T-helper 17 cell (primary cell): Measurements from ENCODE around the gene MTURN. TPM values are rescaled to one million over a fixed set of nuclear protein-coding genes. Genes with fewer than 3 reads are reported as not detected.

Experiments
- ATAC-seq: fragments of 150-1000 bp; cut with Tn5 transposase; 2 replicates; pipeline ENCODE4 v1.10.0; 2021; ENCODE audit warnings: mild to moderate bottlenecking, moderate library complexity
- DNase-seq, 3 donors: peaks; one replicate each; pipeline versions ENCODE4 v3.0.0 to v3.0.0-alpha.2; 2020 to 2021
- H3K9me3 ChIP-seq: one replicate; pipeline ENCODE4 v1.7.0; 2013; ENCODE audit warnings: low read length, mild to moderate bottlenecking; ENCODE audit not compliant: control insufficient read depth, poor library complexity, severe bottlenecking
- H3K27ac Mint-ChIP-seq: one replicate; pipeline ENCODE4 v1.8.0; 2022; ENCODE audit warnings: mild to moderate bottlenecking, moderate library complexity, mixed read lengths
- H3K27me3 Mint-ChIP-seq: one replicate; pipeline ENCODE4 v1.8.0; 2022; ENCODE audit warnings: mixed read lengths
- H3K36me3 Mint-ChIP-seq: one replicate; pipeline ENCODE4 v1.8.0; 2022; ENCODE audit warnings: low read depth, mixed read lengths
- H3K4me1 Mint-ChIP-seq: one replicate; pipeline ENCODE4 v1.8.0; 2022; ENCODE audit warnings: mild to moderate bottlenecking, mixed read lengths
- H3K4me3 Mint-ChIP-seq: one replicate; pipeline ENCODE4 v1.8.0; 2022; ENCODE audit warnings: mild to moderate bottlenecking, moderate library complexity, mixed read lengths
- total RNA-seq, 4 donors: library from RNA in 2 of 4; stranded (reverse) in 2 of 4; gene quantifications; one replicate each; pipeline ENCODE4 v1.2.3 and lab custom pipeline; 2022 to 2026

Gene MTURN
- total RNA-seq, 2 donors from 2014 or later: 25.1 to 91.0 TPM

DNA sequence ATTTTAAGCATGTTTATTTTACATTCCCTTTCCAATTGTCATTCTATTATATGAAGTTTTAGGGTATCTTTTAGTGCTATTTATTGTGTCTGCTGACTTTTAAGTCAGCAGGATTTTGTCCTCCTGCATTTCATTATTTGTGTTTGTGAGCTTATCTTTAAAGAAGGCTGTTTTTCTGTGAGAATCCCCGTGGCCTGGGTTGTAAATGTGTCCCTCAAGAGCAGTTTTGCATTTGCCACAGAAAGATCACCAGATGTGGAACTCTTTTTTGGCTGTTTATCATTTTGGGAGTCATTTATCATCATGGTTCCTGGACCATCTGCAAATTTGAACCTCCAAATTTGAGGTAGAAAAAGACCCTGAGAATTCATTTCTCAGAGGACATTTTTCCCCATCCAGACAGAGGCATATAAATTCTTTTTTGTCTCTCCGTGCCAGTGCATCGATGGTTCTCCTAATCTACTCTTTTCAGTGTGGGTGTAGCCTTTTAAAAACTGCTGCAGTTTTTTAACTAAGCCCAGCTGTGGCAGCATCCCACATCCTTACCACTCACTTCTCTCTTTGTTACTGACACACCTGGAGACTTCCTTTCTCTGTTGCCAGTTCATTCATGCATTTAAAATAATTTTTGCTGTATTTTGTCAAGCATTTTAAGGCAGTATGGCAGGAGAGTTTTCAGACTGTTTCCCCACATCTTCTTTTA, 20.1 kb upstream of the MTURN start:
- H3K4me1 Mint-ChIP-seq: peaks cover 2% of the 10 kb centered on the region
- ATAC-seq (no peak), DNase-seq (no peak)
- H3K27ac Mint-ChIP-seq: peak overlapping the region; percentile 22
- H3K4me3 Mint-ChIP-seq: no peak overlapping the region
- no peaks in the 10 kb centered on the region for H3K27me3 Mint-ChIP-seq
- H3K36me3 Mint-ChIP-seq: no peaks in the 10 kb centered on the region
- H3K9me3 ChIP-seq: no peaks in the 10 kb centered on the region

DNA sequence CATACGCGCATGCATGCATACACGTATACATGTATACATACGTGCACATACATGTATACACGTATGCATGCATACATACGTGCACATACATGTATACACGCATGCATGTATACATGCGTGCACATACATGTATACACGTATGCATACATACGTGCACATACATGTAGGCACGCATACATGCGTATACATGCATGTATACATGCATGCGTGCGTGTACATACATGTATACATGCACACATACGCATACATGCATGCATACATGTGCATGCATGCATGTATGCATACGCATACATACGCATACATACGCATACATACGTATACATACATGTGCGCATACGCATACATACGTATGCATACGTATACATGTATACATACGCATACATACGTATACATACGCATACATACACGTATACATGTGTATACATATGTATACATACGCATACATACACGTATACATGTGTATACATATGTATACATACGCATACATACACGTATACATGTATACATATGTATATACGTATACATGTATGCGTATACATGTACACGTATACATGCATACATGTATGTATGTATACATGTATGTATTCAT, 19.0 kb upstream of the MTURN start:
- no peaks in the 10 kb centered on the region for H3K36me3 Mint-ChIP-seq
- ATAC-seq: no peak

GRCh38 chr7:30116771-30117170, 18.0 kb upstream of the MTURN start:
- Mint-ChIP-seq H3K36me3 (no peaks in the 10 kb centered on the region), H3K27ac (no peak overlapping the region), H3K4me3 (no peak overlapping the region), H3K27me3 (no peaks in the 10 kb centered on the region), H3K4me1 (peaks cover 2% of the 10 kb centered on the region)
- ATAC-seq: no peak
- DNase-seq: no peak
- H3K9me3 ChIP-seq: no peaks in the 10 kb centered on the region

More for the DNA sequence above, 19.0 kb upstream of the MTURN start:
- no peaks in the 10 kb centered on the region for H3K9me3 ChIP-seq
- DNase-seq: no peak
- H3K4me1 Mint-ChIP-seq: peaks cover 2% of the 10 kb centered on the region
- H3K4me3 Mint-ChIP-seq: no peak overlapping the region
- H3K27ac Mint-ChIP-seq: no peak overlapping the region
- no peaks in the 10 kb centered on the region for H3K27me3 Mint-ChIP-seq

DNA sequence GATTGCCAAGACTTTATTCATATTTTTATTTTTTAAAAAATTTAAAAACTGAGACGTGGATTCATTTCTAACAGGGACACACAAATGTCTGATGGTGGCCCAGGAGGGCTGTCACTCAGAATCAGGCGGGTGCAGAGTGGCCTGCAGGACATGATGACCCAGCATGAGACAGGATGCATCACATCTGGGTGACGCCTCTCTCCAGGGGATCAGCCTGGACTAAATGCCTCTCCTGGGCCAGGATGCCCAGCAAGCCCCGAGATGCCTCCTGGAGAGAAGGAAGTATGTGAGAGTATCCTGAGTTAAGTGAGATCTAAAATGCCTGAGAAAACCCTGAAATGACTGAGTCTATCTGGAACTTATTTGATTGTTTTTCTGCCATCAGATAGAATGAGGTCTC, 16.9 kb upstream of the MTURN start:
- H3K4me1 Mint-ChIP-seq: peaks cover 2% of the 10 kb centered on the region
- H3K9me3 ChIP-seq: no peaks in the 10 kb centered on the region
- no peaks in the 10 kb centered on the region for H3K27me3 Mint-ChIP-seq
- no peaks in the 10 kb centered on the region for H3K36me3 Mint-ChIP-seq
- no peak overlapping the region for H3K4me3 Mint-ChIP-seq
- DNase-seq: no peak
- H3K27ac Mint-ChIP-seq: no peak overlapping the region
- no peak for ATAC-seq

GRCh38 chr7:30119890-30120577, 14.8 kb upstream of the MTURN start:
- no peak overlapping the region for H3K4me3 Mint-ChIP-seq

DNA sequence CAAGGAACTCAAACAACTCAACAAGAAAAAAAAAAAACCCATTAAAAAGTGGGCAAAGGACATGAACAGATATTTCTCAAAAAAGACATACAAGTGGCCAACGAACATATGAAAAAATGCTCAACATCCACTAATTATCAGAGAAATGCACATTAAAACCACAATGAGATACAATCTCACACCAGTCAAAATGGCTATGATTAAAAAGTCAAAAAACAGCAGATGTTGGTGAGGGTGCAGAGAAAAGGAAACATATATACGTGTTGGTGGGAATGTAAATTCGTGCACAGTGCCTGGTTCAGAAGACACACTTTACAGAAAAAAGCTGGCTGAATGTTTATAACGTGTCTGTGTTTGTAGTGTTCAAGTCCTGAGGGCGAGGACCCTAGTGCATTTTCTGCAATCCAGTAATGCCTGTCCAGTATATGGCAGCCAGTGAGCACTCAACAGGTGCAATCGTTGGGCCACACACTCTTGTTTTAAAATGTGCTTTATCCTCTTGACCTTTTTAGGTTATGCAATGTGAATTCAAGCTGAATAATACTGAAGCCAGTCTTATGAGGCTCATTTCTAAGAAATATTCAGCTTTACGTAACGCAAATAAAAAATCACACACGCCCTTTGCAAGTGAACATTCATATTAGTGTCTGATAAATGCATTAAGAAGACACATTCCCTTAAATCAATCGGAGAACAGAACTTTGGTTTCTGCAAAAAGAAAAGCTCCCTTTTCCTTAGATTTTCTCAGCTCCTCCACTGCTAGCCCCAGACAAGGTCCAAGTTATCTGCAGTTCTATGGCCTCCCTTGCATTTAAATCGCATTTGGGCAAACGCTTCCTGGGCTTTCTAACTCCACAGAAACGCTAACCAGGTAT, 813 bp upstream of the MTURN start:
- Mint-ChIP-seq H3K27ac (peak overlapping the region; percentile 91), H3K27me3 (peaks cover 6% of the 10 kb centered on the region), H3K4me3 (peak overlapping the region; percentile 91), H3K4me1 (peaks cover 15% of the 10 kb centered on the region), H3K36me3 (peaks cover 2% of the 10 kb centered on the region)
- H3K9me3 ChIP-seq: no peaks in the 10 kb centered on the region
- no peak for ATAC-seq
- DNase-seq: no peak

More at GRCh38 chr7:30119890-30120577, 14.8 kb upstream of the MTURN start:
- Mint-ChIP-seq H3K27me3 (no peaks in the 10 kb centered on the region), H3K27ac (no peak overlapping the region), H3K4me1 (no peaks in the 10 kb centered on the region), H3K36me3 (no peaks in the 10 kb centered on the region)
- H3K9me3 ChIP-seq: no peaks in the 10 kb centered on the region
- ATAC-seq (no peak), DNase-seq (no peak)

DNA sequence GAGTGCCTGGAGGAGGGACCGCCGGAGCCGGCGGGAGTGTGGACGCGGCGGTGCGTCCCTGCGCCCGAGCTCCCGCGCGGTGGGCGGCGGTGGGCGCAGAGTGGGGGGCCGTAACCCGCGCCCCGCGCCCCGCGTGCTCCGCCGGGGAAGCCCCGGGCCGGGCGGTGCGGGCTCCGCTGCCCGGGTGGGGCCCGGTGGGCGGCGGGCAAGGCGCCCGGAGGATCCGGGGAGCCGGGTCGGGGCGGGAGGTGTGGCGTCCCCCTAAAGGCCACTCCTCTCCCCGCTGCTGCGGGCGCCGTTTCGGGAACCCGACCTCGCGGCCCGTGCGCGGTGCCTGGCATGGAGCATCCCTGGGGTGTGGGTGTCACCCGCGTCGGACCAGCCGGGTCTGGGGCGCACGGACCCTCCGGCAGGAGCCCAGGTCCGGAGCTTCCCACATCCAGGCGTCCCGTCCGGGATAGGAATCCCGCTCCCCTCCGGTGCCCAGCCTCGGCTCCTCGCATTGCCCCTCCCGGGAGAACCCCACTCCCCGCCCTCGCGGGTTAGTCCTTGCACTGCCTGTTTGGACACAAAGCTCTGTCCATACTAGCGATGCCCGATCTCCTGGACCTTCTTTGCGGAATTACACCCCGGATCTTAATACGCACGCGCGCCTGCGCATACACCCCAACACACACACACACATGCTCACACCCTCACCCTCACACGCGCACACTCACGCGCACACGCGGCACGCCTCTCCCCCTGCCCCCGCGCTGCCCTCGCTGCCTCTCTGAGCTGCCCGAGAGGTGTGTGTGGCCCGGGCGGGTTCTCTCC, 723 bp downstream of the MTURN start:
- H3K4me1 Mint-ChIP-seq: peaks cover 18% of the 10 kb centered on the region
- H3K36me3 Mint-ChIP-seq: no peaks in the 10 kb centered on the region
- H3K9me3 ChIP-seq: no peaks in the 10 kb centered on the region
- H3K27me3 Mint-ChIP-seq: peaks cover 6% of the 10 kb centered on the region
- H3K4me3 Mint-ChIP-seq: peak overlapping the region; percentile 95
- ATAC-seq (peak; percentile 42), DNase-seq (peak; percentile 34 to 43 (median 42))
- H3K27ac Mint-ChIP-seq: peak overlapping the region; percentile 67

DNA sequence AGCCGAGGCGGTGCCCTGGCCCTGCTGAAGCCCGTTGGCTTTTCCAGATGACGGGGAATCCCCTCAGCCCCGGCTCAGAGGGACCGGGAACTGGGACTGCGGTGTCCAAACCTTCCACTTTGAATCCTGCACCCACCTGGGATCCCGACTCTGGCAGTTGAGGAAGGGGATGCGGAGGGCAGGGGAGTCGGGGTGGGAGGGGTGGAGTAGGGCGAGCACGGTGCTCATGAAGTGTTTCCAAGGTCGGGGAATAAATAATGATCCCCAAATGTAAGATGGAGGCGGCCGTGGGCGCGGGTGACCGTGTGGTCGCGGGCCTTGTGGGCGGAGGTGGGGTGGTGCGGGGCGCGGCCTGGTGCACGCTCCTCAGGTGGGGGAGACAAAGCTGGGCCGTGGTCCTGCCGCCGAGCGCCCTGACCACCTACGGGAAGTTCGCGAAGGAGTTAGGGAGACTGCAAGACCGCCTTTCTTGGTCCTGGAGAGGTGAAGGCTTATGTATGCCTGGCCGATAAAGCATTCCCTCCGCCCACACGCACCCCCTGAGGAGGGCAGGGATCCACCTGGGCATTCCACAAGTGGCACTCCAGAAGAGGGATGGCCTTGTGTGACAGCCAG, 1.4 kb downstream of the MTURN start:
- H3K36me3 Mint-ChIP-seq: no peaks in the 10 kb centered on the region
- no peak for DNase-seq
- peak overlapping the region; percentile 67 for H3K27ac Mint-ChIP-seq
- H3K9me3 ChIP-seq: no peaks in the 10 kb centered on the region
- peak overlapping the region; percentile 95 for H3K4me3 Mint-ChIP-seq
- H3K27me3 Mint-ChIP-seq: peaks cover 1% of the 10 kb centered on the region
- H3K4me1 Mint-ChIP-seq: peaks cover 18% of the 10 kb centered on the region
- ATAC-seq: no peak

DNA sequence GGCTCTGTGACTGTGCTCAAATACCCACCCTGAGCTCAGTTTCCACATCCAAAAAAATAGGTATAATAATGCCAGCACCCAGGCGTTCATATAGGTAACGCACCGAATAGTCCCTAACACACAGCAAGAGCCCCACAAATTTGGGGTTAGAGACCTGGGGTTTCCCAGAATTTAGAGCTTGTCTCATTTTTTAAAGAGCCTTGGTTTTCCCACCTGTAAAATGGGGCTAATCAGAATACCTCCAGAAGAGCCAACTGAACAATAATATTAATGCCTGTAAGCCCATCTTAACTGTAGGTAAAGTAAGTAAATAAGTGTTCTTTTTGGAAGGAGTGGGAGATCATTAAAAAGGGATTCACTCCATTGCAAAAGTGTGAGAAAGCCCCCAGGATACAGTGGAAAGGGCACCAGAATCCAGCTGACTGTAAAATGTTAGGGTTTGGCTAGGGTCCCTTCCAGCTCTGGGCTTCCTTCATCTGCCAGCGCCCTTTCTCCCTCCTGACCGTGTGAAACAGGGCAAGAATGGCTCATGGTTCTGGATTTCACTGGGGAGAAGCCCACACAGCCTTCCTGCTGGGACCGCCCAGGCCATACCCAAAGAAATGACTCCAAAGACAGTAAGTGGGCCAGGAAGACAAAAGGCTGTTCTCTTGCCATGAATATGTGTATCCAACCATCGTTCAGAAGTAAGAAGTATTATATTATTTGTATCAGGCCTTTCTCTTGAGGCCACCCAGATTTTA, 2.1 kb downstream of the MTURN start:
- Mint-ChIP-seq H3K27ac (peak overlapping the region; percentile 67), H3K4me3 (peak overlapping the region; percentile 95), H3K27me3 (no peaks in the 10 kb centered on the region), H3K36me3 (no peaks in the 10 kb centered on the region), H3K4me1 (peaks cover 18% of the 10 kb centered on the region)
- DNase-seq (no peak), ATAC-seq (no peak)
- no peaks in the 10 kb centered on the region for H3K9me3 ChIP-seq

GRCh38 chr7:30139836-30140384, 5.1 kb downstream of the MTURN start:
- H3K4me1 Mint-ChIP-seq: peaks cover 17% of the 10 kb centered on the region

GRCh38 chr7:30140456-30140855, 5.7 kb downstream of the MTURN start:
- no peaks in the 10 kb centered on the region for H3K9me3 ChIP-seq
- H3K4me1 Mint-ChIP-seq: peaks cover 17% of the 10 kb centered on the region
- no peaks in the 10 kb centered on the region for H3K36me3 Mint-ChIP-seq
- H3K4me3 Mint-ChIP-seq: no peak overlapping the region
- DNase-seq (no peak), ATAC-seq (no peak)
- H3K27ac Mint-ChIP-seq: no peak overlapping the region
- no peaks in the 10 kb centered on the region for H3K27me3 Mint-ChIP-seq

More at GRCh38 chr7:30139836-30140384, 5.1 kb downstream of the MTURN start:
- Mint-ChIP-seq H3K4me3 (no peak overlapping the region), H3K27ac (no peak overlapping the region), H3K27me3 (no peaks in the 10 kb centered on the region), H3K36me3 (no peaks in the 10 kb centered on the region)
- ATAC-seq (no peak), DNase-seq (no peak)
- H3K9me3 ChIP-seq: no peaks in the 10 kb centered on the region
